Peyer's patch (tissue), 4 donors: ENCODE data around the gene NTSR2. TPM values are rescaled to one million over a fixed set of nuclear protein-coding genes. Genes with fewer than 3 reads are reported as not detected.
A peak's percentile ranks its signal among the peaks of the same experiment; 100 is the strongest.

Experiments used
- DNase-seq, 3 donors: peaks; one replicate each; pipeline ENCODE4 v3.0.0-alpha.2; 2017 to 2019
- H3K27ac ChIP-seq, 4 donors: fragments of 200-600 bp; sonication (generic); one replicate each; pipeline ENCODE4 v1.5.1; 2016 to 2019
- H3K27me3 ChIP-seq, 2 donors: fragments of 200-600 bp; sonication (generic); one replicate each; pipeline ENCODE4 v1.5.1; 2019
- H3K36me3 ChIP-seq, 3 donors: fragments of 200-600 bp; sonication (generic); one replicate each; pipeline ENCODE4 v1.5.1; 2016 to 2019
- H3K4me1 ChIP-seq, 4 donors: fragments of 200-600 bp; sonication (generic); one replicate each; pipeline ENCODE4 v1.5.1; 2016 to 2019
- H3K4me3 ChIP-seq, 4 donors: fragments of 200-600 bp; sonication (generic); 1 replicate in 3 of 4; 2 replicates in 1 of 4; pipeline ENCODE4 v1.5.1; 2016 to 2019; ENCODE audit warnings: mild to moderate bottlenecking in 1 of 4
- H3K9me3 ChIP-seq, 4 donors: fragments of 200-600 bp; sonication (generic); one replicate each; pipeline ENCODE4 v1.5.1; 2016 to 2019; ENCODE audit warnings: mild to moderate bottlenecking in 1 of 4
- CTCF ChIP-seq, 6 experiments: fragments of 450-650 bp in 4 of 6; fragments of 200-600 bp in 2 of 6; sonication (generic) in 1 of 6; IDR thresholded peaks; one replicate each; pipeline ENCODE4 v1.5.1; 2017 to 2019; ENCODE audit warnings: antibody characterized with exemption in 6 of 6, mild to moderate bottlenecking in 3 of 6, moderate library complexity in 1 of 6
- POLR2A ChIP-seq, 2 donors: fragments of 450-650 bp; IDR thresholded peaks; one replicate each; pipeline ENCODE4 v1.5.1; 2017; ENCODE audit warnings: antibody characterized with exemption in 2 of 2, mild to moderate bottlenecking in 2 of 2, moderate library complexity in 2 of 2
- total RNA-seq, 4 donors: library from RNA; depleted of rRNA; stranded (reverse); fragments of >200 nt; gene quantifications; one replicate each; pipeline ENCODE4 v1.1.0, GENCODE V29; 2016

The NTSR2 gene
- total RNA-seq, 4 donors from 2014 or later = not detected

DNA sequence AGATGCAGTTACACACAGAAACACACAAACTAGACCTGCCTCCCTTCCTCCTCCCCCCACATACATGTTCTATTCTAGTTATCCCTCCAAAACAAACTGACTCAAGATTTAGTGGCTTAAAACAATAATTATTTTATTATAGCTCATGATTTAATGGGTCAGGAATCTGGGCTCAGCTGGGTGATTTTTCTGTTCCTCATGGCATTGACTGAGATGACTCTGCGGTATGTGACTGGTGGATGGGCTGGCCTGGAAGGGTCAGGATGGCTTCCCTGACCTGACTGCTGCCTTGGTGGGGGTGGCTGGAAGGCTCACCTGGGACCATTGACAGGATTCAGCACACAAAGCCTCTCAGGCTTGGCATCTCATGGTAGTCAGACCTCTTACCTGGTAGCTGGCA lies 33.7 kb upstream of the NTSR2 start:
- H3K27me3 ChIP-seq = no peaks in the 10 kb centered on the region
- H3K36me3 ChIP-seq = no peaks in the 10 kb centered on the region
- no peak overlapping the region for H3K27ac ChIP-seq
- H3K9me3 ChIP-seq = no peaks in the 10 kb centered on the region
- no peaks in the 10 kb centered on the region for H3K4me1 ChIP-seq
- TF ChIP-seq CTCF (IDR thresholded peaks at IDR 0.05) (no peak), POLR2A (IDR thresholded peaks at IDR 0.05) (no peak)
- no peak for DNase-seq
- no peak overlapping the region for H3K4me3 ChIP-seq

DNA sequence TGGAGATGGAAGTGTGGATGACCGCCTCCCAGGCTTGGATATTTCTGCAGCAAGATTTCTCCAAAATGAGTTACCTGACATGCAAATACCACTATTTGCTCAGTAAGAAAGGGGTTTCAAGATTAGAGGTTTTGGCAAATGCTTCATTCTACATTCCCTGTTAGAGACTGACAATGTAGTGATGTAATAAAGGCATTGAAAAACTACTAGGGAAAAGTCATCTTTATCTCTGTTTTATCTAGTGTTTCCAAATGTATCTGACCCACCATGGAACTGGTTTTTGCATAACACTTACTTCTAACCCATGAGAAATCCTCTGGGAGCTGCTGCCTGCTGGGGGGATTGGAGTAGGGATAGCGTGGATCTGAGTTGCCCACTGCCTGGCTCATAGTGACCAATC lies 33.0 kb upstream of the NTSR2 start:
- TF ChIP-seq POLR2A (IDR thresholded peaks at IDR 0.05) (no peak), CTCF (IDR thresholded peaks at IDR 0.05) (no peak)
- Histone ChIP-seq H3K27me3 (no peaks in the 10 kb centered on the region), H3K9me3 (no peaks in the 10 kb centered on the region), H3K27ac (no peak overlapping the region), H3K4me1 (no peaks in the 10 kb centered on the region), H3K36me3 (no peaks in the 10 kb centered on the region), H3K4me3 (no peak overlapping the region)
- DNase-seq = no peak

GRCh38 chr2:11701751-11702301 lies 31.8 kb upstream of the NTSR2 start:
- no peaks in the 10 kb centered on the region for H3K9me3 ChIP-seq
- TF ChIP-seq CTCF (IDR thresholded peaks at IDR 0.05) (no peak), POLR2A (IDR thresholded peaks at IDR 0.05) (no peak)
- H3K4me1 ChIP-seq = no peaks in the 10 kb centered on the region
- DNase-seq = peak in 2 of 3 donors; percentile 63
- no peaks in the 10 kb centered on the region for H3K27me3 ChIP-seq
- H3K36me3 ChIP-seq = no peaks in the 10 kb centered on the region
- H3K27ac ChIP-seq = no peak overlapping the region
- no peak overlapping the region for H3K4me3 ChIP-seq

DNA sequence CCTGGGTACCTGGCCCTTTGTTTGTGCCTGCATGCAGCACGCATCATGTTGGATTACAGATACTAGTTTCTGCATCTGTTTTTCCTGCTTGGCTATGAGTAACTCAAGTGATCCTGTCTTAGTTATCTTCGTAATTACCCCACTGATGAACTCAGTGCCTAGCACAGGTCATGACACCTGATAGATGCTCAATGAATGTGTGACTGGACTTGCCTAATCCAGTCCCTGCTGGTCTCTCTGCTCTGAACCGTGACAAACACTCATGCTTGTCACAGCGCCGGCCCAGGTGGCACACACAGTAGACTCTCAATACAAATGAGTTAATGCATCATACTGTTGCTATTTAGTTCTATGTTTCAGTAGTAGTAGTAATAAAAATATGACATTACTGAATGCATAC lies 31.2 kb upstream of the NTSR2 start:
- Histone ChIP-seq H3K9me3 (no peaks in the 10 kb centered on the region), H3K27me3 (no peaks in the 10 kb centered on the region), H3K27ac (no peak overlapping the region), H3K36me3 (no peaks in the 10 kb centered on the region), H3K4me3 (no peak overlapping the region), H3K4me1 (no peaks in the 10 kb centered on the region)
- TF ChIP-seq CTCF (IDR thresholded peaks at IDR 0.05) (no peak), POLR2A (IDR thresholded peaks at IDR 0.05) (no peak)
- no peak for DNase-seq

DNA sequence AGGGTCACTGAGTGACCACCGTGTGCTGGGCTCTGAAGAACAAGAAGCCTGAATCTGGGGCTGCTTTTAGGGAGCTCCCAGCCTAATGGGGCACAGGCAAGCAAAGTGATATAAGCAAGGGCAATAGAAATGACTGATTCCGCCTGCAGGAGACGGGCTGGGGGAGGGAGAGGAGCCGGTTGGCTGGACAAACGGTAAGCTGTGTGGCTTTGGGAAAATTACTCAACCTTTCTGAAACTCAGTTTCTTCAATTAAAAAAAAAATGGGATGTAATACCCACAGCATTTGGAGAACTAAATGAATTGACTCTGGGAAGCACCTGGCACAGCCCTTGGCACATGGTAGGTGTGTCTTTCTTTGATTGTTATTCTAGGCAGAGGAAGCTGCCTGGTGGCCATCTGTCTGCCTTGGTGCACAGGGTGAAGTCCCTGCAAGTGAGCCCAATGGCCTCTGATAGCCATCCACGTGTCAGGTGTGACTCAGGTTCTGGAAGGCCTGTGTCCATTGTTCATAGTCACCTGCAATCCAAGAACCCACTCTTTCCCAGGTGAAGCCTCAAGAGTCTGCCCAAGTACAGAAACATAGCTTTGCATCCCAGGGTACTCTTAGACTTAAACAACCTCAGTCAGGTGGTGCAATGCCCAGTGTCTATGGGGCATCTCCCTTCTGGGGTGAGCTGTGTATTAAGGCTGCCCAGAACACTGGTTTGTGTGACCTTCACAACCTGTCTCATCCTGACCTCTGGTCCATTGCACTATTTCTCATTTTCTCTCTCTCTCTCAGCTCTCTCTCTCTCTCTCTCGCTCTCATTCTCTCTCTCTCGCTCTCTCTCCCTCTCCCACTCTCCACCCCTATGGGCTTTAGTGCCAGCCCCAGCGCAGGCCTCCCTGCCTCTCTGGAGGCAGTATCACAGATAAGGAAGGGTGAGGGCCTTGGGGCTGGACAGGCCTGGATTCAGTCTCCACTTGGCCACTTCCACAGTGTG lies 30.0 kb upstream of the NTSR2 start:
- no peak overlapping the region for H3K27ac ChIP-seq
- no peaks in the 10 kb centered on the region for H3K27me3 ChIP-seq
- no peaks in the 10 kb centered on the region for H3K36me3 ChIP-seq
- no peaks in the 10 kb centered on the region for H3K9me3 ChIP-seq
- no peak overlapping the region for H3K4me3 ChIP-seq
- TF ChIP-seq POLR2A (IDR thresholded peaks at IDR 0.05) (no peak), CTCF (IDR thresholded peaks at IDR 0.05) (no peak)
- DNase-seq = no peak
- no peaks in the 10 kb centered on the region for H3K4me1 ChIP-seq
